HepG2 (cell line): ENCODE data around the gene GPC6. TPM values are rescaled to one million over a fixed set of nuclear protein-coding genes. Genes with fewer than 3 reads are reported as not detected.

ENCODE experiments used
- ATAC-seq: fragments of 200-7000 bp; cut with Tn5 transposase; 3 replicates; pipeline ENCODE4 v1.9.1; 2020; ENCODE audit warnings: mild to moderate bottlenecking, moderate library complexity
- BruUV-seq: library from RNA; stranded (reverse); fragments of 400-500 nt; replicated peaks from 2 replicates; lab custom pipeline; 2021; lab: Mats Ljungman, UMichigan
- CTCF ChIA-PET: fragments of 300-600 bp; formaldehyde crosslinking; extraction: SDS; loops from one replicate; lab custom pipeline; 2021; ENCODE audit warnings: low total read pairs, inconsistent platforms, low intra/inter-chr PET ratio; lab: Yijun Ruan, JAX
- POLR2A ChIA-PET: fragments of 350-600 bp; sonication (Branson Sonifier 250); formaldehyde crosslinking; loops from one replicate; lab custom pipeline; 2020; ENCODE audit warnings: antibody characterized with exemption, inconsistent platforms; lab: Yijun Ruan, JAX
- DNase-seq: peaks from one replicate; pipeline ENCODE4 v3.0.0-alpha.2; 2015; ENCODE audit warnings: low spot score
- FAIRE-seq: peaks from 3 replicates; lab custom pipeline; 2011; peaks lifted over from hg19 to GRCh38; lab: Jason Lieb, UNC
- H2AFZ ChIP-seq: one replicate; pipeline ENCODE4 v1.6.1; 2011; ENCODE audit warnings: low read length, inconsistent platforms
- H3K27ac ChIP-seq: fragments of 300-600 bp; 3 replicates; pipeline ENCODE4 v1.8.0; 2011; ENCODE audit warnings: mixed run types, mild to moderate bottlenecking, mixed read lengths, low read length, inconsistent platforms; ENCODE audit not compliant: insufficient read depth; ENCODE audit errors: extremely low read length
- H3K27me3 ChIP-seq, 2 experiments: fragments of 200-600 bp in 1 of 2; 2 replicates in 1 of 2; 3 replicates in 1 of 2; pipeline versions ENCODE4 v1.6.0 to v1.8.0; 2011; ENCODE audit warnings: low read length in 2 of 2, mild to moderate bottlenecking in 2 of 2, moderate library complexity in 2 of 2, inconsistent platforms in 1 of 2; ENCODE audit not compliant: insufficient read depth in 2 of 2, control insufficient read depth in 1 of 2
- H3K36me3 ChIP-seq, 2 experiments: fragments of 200-600 bp in 1 of 2; replicated peaks in 1 of 2; 2 replicates in 1 of 2; 3 replicates in 1 of 2; pipeline versions ENCODE4 v1.5.1 to v1.8.0; 2011; ENCODE audit warnings: low read length in 2 of 2, inconsistent platforms in 1 of 2; ENCODE audit not compliant: insufficient read depth in 2 of 2, control insufficient read depth in 1 of 2
- H3K4me1 ChIP-seq: 2 replicates; pipeline ENCODE4 v1.5.1; 2012; ENCODE audit warnings: low read length, inconsistent platforms; ENCODE audit not compliant: insufficient read depth
- H3K4me2 ChIP-seq: 2 replicates; pipeline ENCODE4 v1.6.0; 2011; ENCODE audit warnings: low read depth, low read length, inconsistent platforms
- H3K4me3 ChIP-seq, 3 experiments: fragments of 200-600 bp in 1 of 3; sonication (generic), shearing (Covaris generic) in 1 of 3; replicated peaks in 1 of 3; 2 replicates each; pipeline ENCODE4 v1.5.1; 2011 to 2016; ENCODE audit warnings: low read length in 3 of 3, inconsistent platforms in 2 of 3, low read depth in 2 of 3, mild to moderate bottlenecking in 2 of 3, control low read depth in 1 of 3, mixed read lengths in 1 of 3; ENCODE audit not compliant: insufficient read depth in 1 of 3
- H3K79me2 ChIP-seq: one replicate; pipeline ENCODE4 v1.6.1; 2011; ENCODE audit warnings: low read length, inconsistent platforms; ENCODE audit not compliant: insufficient read depth
- H3K9ac ChIP-seq: 2 replicates; pipeline ENCODE4 v1.6.0; 2011; ENCODE audit warnings: mild to moderate bottlenecking, low read depth, low read length, inconsistent platforms; ENCODE audit not compliant: insufficient read depth
- H3K9me3 ChIP-seq: 2 replicates; pipeline ENCODE4 v1.5.1; 2012; ENCODE audit warnings: mild to moderate bottlenecking, low read length
- H4K20me1 ChIP-seq: 2 replicates; pipeline ENCODE4 v1.6.0; 2011; ENCODE audit warnings: inconsistent platforms, mild to moderate bottlenecking, low read length, moderate library complexity; ENCODE audit not compliant: insufficient read depth
- CBX2 ChIP-seq, 2 experiments: fragments of 200-600 bp in 1 of 2; sonication (generic); formaldehyde crosslinking in 1 of 2; IDR thresholded peaks; 2 replicates each; pipeline versions ENCODE4 v1.7.0 to v1.8.1; 2018 to 2022; ENCODE audit warnings: low read depth in 2 of 2, low read length in 1 of 2, mild to moderate bottlenecking in 1 of 2, missing genetic modification reagents in 1 of 2
- CREM ChIP-seq, 2 experiments: sonication (generic) in 1 of 2; formaldehyde crosslinking in 1 of 2; IDR thresholded peaks; 2 replicates each; pipeline versions ENCODE4 v1.4.0 to v1.6.1; 2016 to 2020; ENCODE audit warnings: antibody characterized with exemption in 1 of 2, mild to moderate bottlenecking in 1 of 2, missing genetic modification reagents in 1 of 2
- KDM4B ChIP-seq: sonication (generic); formaldehyde crosslinking; IDR thresholded peaks from 2 replicates; pipeline ENCODE4 v1.4.0; 2020; ENCODE audit warnings: missing genetic modification reagents
- MAZ ChIP-seq, 2 experiments: sonication (generic) in 1 of 2; formaldehyde crosslinking in 1 of 2; IDR thresholded peaks; 2 replicates each; pipeline versions ENCODE4 v1.5.0 to v1.6.1; 2012 to 2020; ENCODE audit warnings: low read depth in 2 of 2, mild to moderate bottlenecking in 2 of 2, borderline replicate concordance in 1 of 2, improper control_type of control experiment in 1 of 2, low read length in 1 of 2, missing genetic modification reagents in 1 of 2, moderate library complexity in 1 of 2
- NCOA2 ChIP-seq: sonication (generic); formaldehyde crosslinking; IDR thresholded peaks from 2 replicates; pipeline ENCODE4 v1.8.0; 2022; ENCODE audit warnings: inconsistent platforms
- NRL ChIP-seq: sonication (generic); formaldehyde crosslinking; IDR thresholded peaks from 2 replicates; pipeline ENCODE4 v1.5.0; 2020; ENCODE audit warnings: missing genetic modification reagents, mild to moderate bottlenecking, moderate library complexity, borderline replicate concordance
- PHF21A ChIP-seq: sonication (generic); formaldehyde crosslinking; IDR thresholded peaks from 2 replicates; pipeline ENCODE4 v1.5.0; 2020; ENCODE audit warnings: mild to moderate bottlenecking, missing genetic modification reagents
- PHF5A ChIP-seq: IDR thresholded peaks from one replicate; pipeline ENCODE4 v1.6.1; 2018; ENCODE audit warnings: low read depth, missing genetic modification reagents; ENCODE audit not compliant: unreplicated experiment
- TBL1XR1 ChIP-seq: fragments of 150-350 bp; IDR thresholded peaks from 2 replicates; pipeline ENCODE4 v1.6.1; 2014; ENCODE audit warnings: borderline replicate concordance, low read length; ENCODE audit not compliant: partially characterized antibody
- ZNF143 ChIP-seq: sonication (generic); formaldehyde crosslinking; IDR thresholded peaks from 2 replicates; pipeline ENCODE4 v1.4.0; 2020; ENCODE audit warnings: missing genetic modification reagents
- ZNF891 ChIP-seq: sonication (generic); formaldehyde crosslinking; IDR thresholded peaks from 2 replicates; pipeline ENCODE4 v1.5.0; 2020; ENCODE audit warnings: mild to moderate bottlenecking, missing genetic modification reagents
- WGBS: methylation state at CpG from one replicate; pipeline ENCODE4 v1.1.6; 2017; ENCODE audit warnings: low lambda C conversion rate; 5-methylcytosine and 5-hydroxymethylcytosine counted together
- in situ Hi-C: cut with HindIII; loops from 2 replicates; pipeline ENCODE4 v1.10.0; 2017; ENCODE audit warnings: low pct_unique_long_range_greater_than_20kb; ENCODE audit not compliant: extremely low pct_ligation_motif_present
- intact Hi-C: fragments of 100-400 bp; cut with micrococcal nuclease; formaldehyde crosslinking; loops from one replicate; pipeline ENCODE4 v1.10.0; 2022; ENCODE audit not compliant: unreplicated experiment
- polyA plus RNA-seq, 8 experiments: library from polyadenylated mRNA; depleted of rRNA in 3 of 8; stranded (reverse) in 7 of 8; unstranded in 1 of 8; fragments of >200 nt; fragmentation: Illumina TruSeq in 4 of 8; extraction: Trizol in 4 of 8; gene quantifications; 2 replicates each; pipeline versions ENCODE4 v1.2.1 to v1.2.3, GENCODE V29; 2011 to 2016; ENCODE audit warnings: low read depth in 4 of 8, missing spikeins in 1 of 8, mixed read lengths in 1 of 8; ENCODE audit not compliant: insufficient read depth in 1 of 8
- total RNA-seq, 5 experiments: library from RNA; depleted of rRNA; stranded (reverse); fragments of >200 nt; fragmentation: Illumina TruSeq; extraction: Trizol; gene quantifications; 2 replicates each; pipeline ENCODE4 v1.2.3, GENCODE V29; 2016; ENCODE audit warnings: low read depth in 1 of 5
- TF ChIP-seq, protein P1 (sequence below): sonication (generic); formaldehyde crosslinking; conservative IDR thresholded peaks from 2 replicates; pipeline ENCODE4 v1.4.0; 2020; ENCODE audit warnings: missing genetic modification reagents
- TF ChIP-seq, protein P2 (sequence below): sonication (generic); formaldehyde crosslinking; IDR thresholded peaks from one replicate; pipeline ENCODE4 v1.5.1; 2020; ENCODE audit warnings: mild to moderate bottlenecking, missing genetic modification reagents; ENCODE audit errors: not compliant biosample characterization
- TF ChIP-seq, protein P3 (sequence below): IDR thresholded peaks from 2 replicates; pipeline ENCODE4 v1.6.1; 2012; ENCODE audit warnings: low read depth, low read length, improper control_type of control experiment

The GPC6 gene
- total and polyA plus RNA-seq, 2 of the 13 experiments (the other 11 are each of a cell fraction or from before 2014, with no cell fraction given) = 24.5 to 33.9 TPM

DNA sequence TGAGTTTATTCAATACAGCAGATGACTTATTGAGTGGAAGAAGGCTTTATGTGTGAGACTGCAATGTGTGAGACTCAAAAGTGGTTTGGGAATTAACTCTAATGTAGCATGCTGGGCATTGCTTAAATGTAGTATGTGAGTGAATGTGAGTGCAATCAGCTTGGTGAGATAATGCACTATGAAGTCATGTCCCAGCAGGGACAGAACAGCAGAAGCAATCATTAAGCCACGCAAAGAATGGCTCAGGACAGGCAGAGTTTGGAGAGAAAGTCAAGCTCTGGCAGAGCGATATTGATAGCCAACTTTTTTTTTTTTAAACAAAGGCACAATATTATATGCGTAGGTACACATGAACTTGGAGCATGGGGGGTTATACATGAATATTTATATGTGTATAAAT, 597.7 kb downstream of the GPC6 start:
- FAIRE-seq = no peak
- Histone ChIP-seq H3K9me3 (no peaks in the 10 kb centered on the region), H3K27ac (no peak overlapping the region), H3K4me1 (no peaks in the 10 kb centered on the region), H2AFZ (no peak overlapping the region), H3K36me3 (no peaks in the 10 kb centered on the region), H3K9ac (no peak overlapping the region), H3K4me3 (no peak overlapping the region), H3K79me2 (no peaks in the 10 kb centered on the region), H4K20me1 (no peaks in the 10 kb centered on the region), H3K4me2 (no peak overlapping the region), H3K27me3 (no peaks in the 10 kb centered on the region; a peak in 1 of 5 replicates)
- no peak for DNase-seq
- POLR2A ChIA-PET = no interaction called here
- 93% methylated on average over 3 of the region's 3 CpGs for WGBS
- intact Hi-C loops = no loop called here
- no TSS peak for BruUV-seq
- CTCF ChIA-PET = no interaction called here
- in situ Hi-C loops = no loop called here
- ATAC-seq = no peak
- TF ChIP-seq PHF21A (no peak), NCOA2 (CRISPR knock-in tag) (no peak), PHF5A (no peak), CREM (IDR thresholded peaks at IDR 0.05) (no peak), CREM (CRISPR knock-in tag; IDR thresholded peaks at IDR 0.05) (no peak), MAZ (IDR thresholded peaks at IDR 0.05; ENCODE audit: borderline replicate concordance, low read depth, low read length) (no peak), MAZ (CRISPR knock-in tag; IDR thresholded peaks at IDR 0.05; ENCODE audit: low read depth) (no peak), ZNF143 (CRISPR knock-in tag) (no peak), CBX2 (IDR thresholded peaks at IDR 0.05; ENCODE audit: low read depth, low read length) (no peak), CBX2 (CRISPR knock-in tag; IDR thresholded peaks at IDR 0.05; ENCODE audit: low read depth) (no peak), ZNF891 (CRISPR knock-in tag) (no peak), KDM4B (CRISPR knock-in tag) (no peak), TBL1XR1 (no peak), NRL (CRISPR knock-in tag) (no peak)
- TF ChIP-seq, protein P1, sequence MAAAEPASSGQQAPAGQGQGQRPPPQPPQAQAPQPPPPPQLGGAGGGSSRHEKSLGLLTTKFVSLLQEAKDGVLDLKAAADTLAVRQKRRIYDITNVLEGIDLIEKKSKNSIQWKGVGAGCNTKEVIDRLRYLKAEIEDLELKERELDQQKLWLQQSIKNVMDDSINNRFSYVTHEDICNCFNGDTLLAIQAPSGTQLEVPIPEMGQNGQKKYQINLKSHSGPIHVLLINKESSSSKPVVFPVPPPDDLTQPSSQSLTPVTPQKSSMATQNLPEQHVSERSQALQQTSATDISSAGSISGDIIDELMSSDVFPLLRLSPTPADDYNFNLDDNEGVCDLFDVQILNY = no peak
- TF ChIP-seq, protein P2, sequence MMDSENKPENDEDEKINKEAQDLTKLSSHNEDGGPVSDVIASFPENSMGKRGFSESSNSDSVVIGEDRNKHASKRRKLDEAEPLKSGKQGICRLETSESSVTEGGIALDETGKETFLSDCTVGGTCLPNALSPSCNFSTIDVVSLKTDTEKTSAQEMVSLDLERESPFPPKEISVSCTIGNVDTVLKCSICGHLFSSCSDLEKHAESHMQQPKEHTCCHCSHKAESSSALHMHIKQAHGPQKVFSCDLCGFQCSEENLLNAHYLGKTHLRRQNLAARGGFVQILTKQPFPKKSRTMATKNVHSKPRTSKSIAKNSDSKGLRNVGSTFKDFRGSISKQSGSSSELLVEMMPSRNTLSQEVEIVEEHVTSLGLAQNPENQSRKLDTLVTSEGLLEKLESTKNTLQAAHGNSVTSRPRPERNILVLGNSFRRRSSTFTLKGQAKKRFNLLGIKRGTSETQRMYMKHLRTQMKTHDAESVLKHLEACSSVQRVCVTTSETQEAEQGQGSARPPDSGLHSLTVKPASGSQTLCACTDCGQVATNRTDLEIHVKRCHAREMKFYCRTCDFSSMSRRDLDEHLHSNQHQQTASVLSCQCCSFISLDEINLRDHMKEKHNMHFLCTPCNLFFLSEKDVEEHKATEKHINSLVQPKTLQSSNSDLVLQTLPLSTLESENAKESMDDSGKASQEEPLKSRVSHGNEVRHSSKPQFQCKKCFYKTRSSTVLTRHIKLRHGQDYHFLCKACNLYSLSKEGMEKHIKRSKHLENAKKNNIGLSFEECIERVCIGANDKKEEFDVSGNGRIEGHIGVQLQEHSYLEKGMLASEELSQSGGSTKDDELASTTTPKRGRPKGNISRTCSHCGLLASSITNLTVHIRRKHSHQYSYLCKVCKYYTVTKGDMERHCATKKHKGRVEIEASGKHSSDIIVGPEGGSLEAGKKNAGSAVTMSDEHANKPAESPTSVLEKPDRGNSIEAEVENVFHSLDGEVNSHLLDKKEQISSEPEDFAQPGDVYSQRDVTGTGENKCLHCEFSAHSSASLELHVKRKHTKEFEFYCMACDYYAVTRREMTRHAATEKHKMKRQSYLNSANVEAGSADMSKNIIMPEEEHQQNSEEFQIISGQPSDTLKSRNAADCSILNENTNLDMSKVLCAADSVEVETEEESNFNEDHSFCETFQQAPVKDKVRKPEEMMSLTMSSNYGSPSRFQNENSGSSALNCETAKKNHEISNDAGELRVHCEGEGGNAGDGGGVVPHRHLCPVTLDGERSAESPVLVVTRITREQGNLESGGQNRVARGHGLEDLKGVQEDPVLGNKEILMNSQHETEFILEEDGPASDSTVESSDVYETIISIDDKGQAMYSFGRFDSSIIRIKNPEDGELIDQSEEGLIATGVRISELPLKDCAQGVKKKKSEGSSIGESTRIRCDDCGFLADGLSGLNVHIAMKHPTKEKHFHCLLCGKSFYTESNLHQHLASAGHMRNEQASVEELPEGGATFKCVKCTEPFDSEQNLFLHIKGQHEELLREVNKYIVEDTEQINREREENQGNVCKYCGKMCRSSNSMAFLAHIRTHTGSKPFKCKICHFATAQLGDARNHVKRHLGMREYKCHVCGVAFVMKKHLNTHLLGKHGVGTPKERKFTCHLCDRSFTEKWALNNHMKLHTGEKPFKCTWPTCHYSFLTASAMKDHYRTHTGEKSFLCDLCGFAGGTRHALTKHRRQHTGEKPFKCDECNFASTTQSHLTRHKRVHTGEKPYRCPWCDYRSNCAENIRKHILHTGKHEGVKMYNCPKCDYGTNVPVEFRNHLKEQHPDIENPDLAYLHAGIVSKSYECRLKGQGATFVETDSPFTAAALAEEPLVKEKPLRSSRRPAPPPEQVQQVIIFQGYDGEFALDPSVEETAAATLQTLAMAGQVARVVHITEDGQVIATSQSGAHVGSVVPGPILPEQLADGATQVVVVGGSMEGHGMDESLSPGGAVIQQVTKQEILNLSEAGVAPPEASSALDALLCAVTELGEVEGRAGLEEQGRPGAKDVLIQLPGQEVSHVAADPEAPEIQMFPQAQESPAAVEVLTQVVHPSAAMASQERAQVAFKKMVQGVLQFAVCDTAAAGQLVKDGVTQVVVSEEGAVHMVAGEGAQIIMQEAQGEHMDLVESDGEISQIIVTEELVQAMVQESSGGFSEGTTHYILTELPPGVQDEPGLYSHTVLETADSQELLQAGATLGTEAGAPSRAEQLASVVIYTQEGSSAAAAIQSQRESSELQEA (CRISPR knock-in tag) = no peak
- TF ChIP-seq, protein P3, sequence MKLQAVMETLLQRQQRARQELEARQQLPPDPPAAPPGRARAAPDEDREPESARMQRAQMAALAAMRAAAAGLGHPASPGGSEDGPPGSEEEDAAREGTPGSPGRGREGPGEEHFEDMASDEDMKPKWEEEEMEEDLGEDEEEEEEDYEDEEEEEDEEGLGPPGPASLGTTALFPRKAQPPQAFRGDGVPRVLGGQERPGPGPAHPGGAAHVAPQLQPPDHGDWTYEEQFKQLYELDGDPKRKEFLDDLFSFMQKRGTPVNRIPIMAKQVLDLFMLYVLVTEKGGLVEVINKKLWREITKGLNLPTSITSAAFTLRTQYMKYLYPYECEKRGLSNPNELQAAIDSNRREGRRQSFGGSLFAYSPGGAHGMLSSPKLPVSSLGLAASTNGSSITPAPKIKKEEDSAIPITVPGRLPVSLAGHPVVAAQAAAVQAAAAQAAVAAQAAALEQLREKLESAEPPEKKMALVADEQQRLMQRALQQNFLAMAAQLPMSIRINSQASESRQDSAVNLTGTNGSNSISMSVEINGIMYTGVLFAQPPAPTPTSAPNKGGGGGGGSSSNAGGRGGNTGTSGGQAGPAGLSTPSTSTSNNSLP = no peak
